Common myeloid progenitor, CD34-positive (primary cell): ENCODE data around the gene ZNFX1.
"Not testable (repeated sequence)": the region's sequence is repeated elsewhere in the genome, so short reads cannot be mapped to it uniquely, and the experiment has no call there.

Experiments
- CTCF ChIA-PET: fragments of 350-600 bp; sonication (Branson Sonifier 250); formaldehyde crosslinking; loops from one replicate; lab custom pipeline; 2021; ENCODE audit warnings: antibody characterized with exemption; lab: Charles Lee
- POLR2A ChIA-PET: fragments of 350-600 bp; sonication (Branson Sonifier 250); formaldehyde crosslinking; loops from one replicate; lab custom pipeline; 2021; ENCODE audit warnings: antibody characterized with exemption; lab: Charles Lee
- DNase-seq, 3 donors: peaks; one replicate each; pipeline versions ENCODE4 v3.0.0 to v3.0.0-alpha.2; 2013
- H3K27ac ChIP-seq, 2 experiments: 1 replicate in 1 of 2; 2 replicates in 1 of 2; pipeline ENCODE4 v1.7.0; 2013; ENCODE audit warnings: inconsistent platforms in 2 of 2, low read length in 2 of 2, mild to moderate bottlenecking in 2 of 2, low read depth in 1 of 2, moderate library complexity in 1 of 2; ENCODE audit not compliant: severe bottlenecking in 2 of 2, insufficient read depth in 1 of 2, poor library complexity in 1 of 2
- H3K27me3 ChIP-seq, 5 experiments: replicated peaks in 2 of 5; 1 replicate in 3 of 5; 2 replicates in 2 of 5; pipeline versions ENCODE4 v1.6.1 to v1.7.0; 2013; ENCODE audit warnings: low read length in 4 of 5, mild to moderate bottlenecking in 2 of 5, moderate library complexity in 2 of 5, inconsistent platforms in 1 of 5; ENCODE audit not compliant: insufficient read depth in 5 of 5, control insufficient read depth in 4 of 5
- H3K36me3 ChIP-seq, 4 experiments: 1 replicate in 2 of 4; 2 replicates in 2 of 4; pipeline versions ENCODE4 v1.6.1 to v1.7.0; 2013; ENCODE audit warnings: low read length in 3 of 4, control low read depth in 1 of 4, mild to moderate bottlenecking in 1 of 4; ENCODE audit not compliant: control insufficient read depth in 4 of 4, insufficient read depth in 4 of 4
- H3K4me1 ChIP-seq, 4 experiments: 1 replicate in 3 of 4; 2 replicates in 1 of 4; pipeline versions ENCODE4 v1.6.1 to v1.7.1; 2013; ENCODE audit warnings: low read length in 3 of 4, mild to moderate bottlenecking in 3 of 4, control low read depth in 1 of 4, inconsistent platforms in 1 of 4, moderate library complexity in 1 of 4; ENCODE audit not compliant: control insufficient read depth in 4 of 4, insufficient read depth in 4 of 4; ENCODE audit errors: control extremely low read depth in 1 of 4
- H3K4me3 ChIP-seq, 7 experiments: 1 replicate in 4 of 7; 2 replicates in 3 of 7; pipeline versions ENCODE4 v1.5.1 to v1.7.0; 2013; ENCODE audit warnings: mild to moderate bottlenecking in 7 of 7, low read length in 6 of 7, moderate library complexity in 6 of 7, inconsistent platforms in 2 of 7, low read depth in 2 of 7, control low read depth in 1 of 7; ENCODE audit not compliant: insufficient read depth in 4 of 7, control insufficient read depth in 1 of 7; ENCODE audit errors: extremely low read depth in 1 of 7
- H3K9me3 ChIP-seq, 5 experiments: 1 replicate in 4 of 5; 2 replicates in 1 of 5; pipeline versions ENCODE4 v1.6.1 to v1.7.1; 2013; ENCODE audit warnings: low read length in 4 of 5, mild to moderate bottlenecking in 2 of 5, inconsistent platforms in 1 of 5, low read depth in 1 of 5, moderate library complexity in 1 of 5; ENCODE audit not compliant: control insufficient read depth in 4 of 5, insufficient read depth in 2 of 5; ENCODE audit errors: control extremely low read depth in 1 of 5
- WGBS: methylation state at CpG from one replicate; pipeline ENCODE4 v1.1.5; 2013; ENCODE audit not compliant: insufficient coverage; 5-methylcytosine and 5-hydroxymethylcytosine counted together

Gene ZNFX1

GRCh38 chr20:49294002-49294654 lies 16.3 kb upstream of the ZNFX1 start:
- H3K36me3 ChIP-seq: peaks cover 17 to 47% (median 27%) of the 10 kb centered on the region in 4 experiments
- H3K27me3 ChIP-seq, DNase-seq, H3K27ac ChIP-seq, H3K9me3 ChIP-seq, POLR2A ChIA-PET, H3K4me3 ChIP-seq: not testable (repeated sequence)
- peaks cover 3 to 11% (median 9%) of the 10 kb centered on the region in 4 experiments for H3K4me1 ChIP-seq
- CTCF ChIA-PET: interaction anchor here (1.4 kb wide), 1 partner anchor 35 kb away, joined by 3 read pairs; no protein-coding TSS in a partner anchor
- WGBS: 100% methylated on average over 6 of the region's 16 CpGs

- POLR2A ChIA-PET: interaction anchor here (1.8 kb wide), 1 partner anchor 10 kb away, joined by 5 read pairs; no protein-coding TSS in a partner anchor
- CTCF ChIA-PET: interaction anchor here (1.3 to 1.5 kb wide), 3 partner anchors 10 to 39 kb away, joined by 3 to 6 read pairs (median 3); no protein-coding TSS in a partner anchor
- Histone ChIP-seq H3K9me3 (peaks cover 0 to 7% (median 1%) of the 10 kb centered on the region in 5 experiments), H3K4me1 (peaks cover 3 to 11% (median 9%) of the 10 kb centered on the region in 4 experiments), H3K27ac (no peak overlapping the region), H3K27me3 (no peaks in the 10 kb centered on the region), H3K36me3 (peaks cover 25 to 57% (median 36%) of the 10 kb centered on the region in 4 experiments), H3K4me3 (no peak overlapping the region)
- no peak for DNase-seq
- WGBS: 100% methylated on average over 3 of the region's 6 CpGs
These were observed 15.3 kb upstream of the ZNFX1 start for GRCh38 chr20:49293122-49293521.

GRCh38 chr20:49292010-49292409 lies 14.2 kb upstream of the ZNFX1 start:
- no CpG with 5 or more reads among the region's 3 CpGs for WGBS
- H3K9me3 ChIP-seq: peaks cover 4 to 16% (median 8%) of the 10 kb centered on the region in 5 experiments
- ChIA-PET POLR2A (interaction anchor here (1.1 to 1.8 kb wide), 2 partner anchors 11 to 14 kb away, joined by 3 to 5 read pairs; partner anchors contain the start of gene ZNFX1), CTCF (interaction anchor here (0.6 to 1.5 kb wide), 7 partner anchors 9 to 40 kb away, joined by 3 to 6 read pairs (median 3); no protein-coding TSS in a partner anchor)
- peaks cover 36 to 68% (median 45%) of the 10 kb centered on the region in 4 experiments for H3K36me3 ChIP-seq
- peaks cover 0 to 1% (median 0%) of the 10 kb centered on the region in 4 experiments for H3K4me1 ChIP-seq
- no peaks in the 10 kb centered on the region for H3K27me3 ChIP-seq
- no peak for DNase-seq
- no peak overlapping the region for H3K4me3 ChIP-seq
- H3K27ac ChIP-seq: no peak overlapping the region

GRCh38 chr20:49291200-49291599 lies 13.3 kb upstream of the ZNFX1 start:
- Histone ChIP-seq H3K27me3 (no peaks in the 10 kb centered on the region), H3K4me1 (no peaks in the 10 kb centered on the region), H3K9me3 (peaks cover 8 to 24% (median 17%) of the 10 kb centered on the region in 5 experiments), H3K4me3 (no peak overlapping the region), H3K27ac (no peak overlapping the region), H3K36me3 (peaks cover 44 to 76% (median 54%) of the 10 kb centered on the region in 4 experiments)
- CTCF ChIA-PET: interaction anchor here (1.2 kb wide), 1 partner anchor 10 kb away, joined by 6 read pairs; no protein-coding TSS in a partner anchor
- POLR2A ChIA-PET: interaction anchor here (0.6 to 1.1 kb wide), 2 partner anchors 13 to 48 kb away, joined by 3 read pairs; partner anchors contain the start of gene ZNFX1
- no peak for DNase-seq
- WGBS: no CpG with 5 or more reads among the region's 1 CpG

GRCh38 chr20:49290608-49291191 lies 12.8 kb upstream of the ZNFX1 start:
- Histone ChIP-seq H3K9me3 (peaks cover 9 to 29% (median 22%) of the 10 kb centered on the region in 5 experiments), H3K36me3 (peaks cover 48 to 81% (median 58%) of the 10 kb centered on the region in 4 experiments), H3K4me3 (no peak overlapping the region), H3K4me1 (no peaks in the 10 kb centered on the region), H3K27me3 (no peaks in the 10 kb centered on the region), H3K27ac (no peak overlapping the region)
- WGBS: 96% methylated on average over 6 of the region's 6 CpGs
- ChIA-PET CTCF (interaction anchor here (1.2 kb wide), 1 partner anchor 10 kb away, joined by 6 read pairs; no protein-coding TSS in a partner anchor), POLR2A (interaction anchor here (1.1 kb wide), 1 partner anchor 13 kb away, joined by 3 read pairs; the partner anchor contains the start of gene ZNFX1)
- DNase-seq: peak in 1 of 3 donors; percentile 17

GRCh38 chr20:49288784-49289696 lies 11.2 kb upstream of the ZNFX1 start:
- 98% methylated on average over 9 of the region's 10 CpGs for WGBS
- POLR2A ChIA-PET: interaction anchor here (1.1 kb wide), 1 partner anchor 18 kb away, joined by 5 read pairs; no protein-coding TSS in a partner anchor
- peak in 1 of 3 donors; percentile 6 for DNase-seq
- Histone ChIP-seq H3K9me3 (peaks cover 11 to 41% (median 34%) of the 10 kb centered on the region in 5 experiments), H3K27ac (no peak overlapping the region), H3K36me3 (peaks cover 59 to 93% (median 73%) of the 10 kb centered on the region in 4 experiments), H3K4me3 (no peak overlapping the region), H3K27me3 (no peaks in the 10 kb centered on the region), H3K4me1 (no peaks in the 10 kb centered on the region)
- CTCF ChIA-PET: interaction anchor here (1.2 kb wide), 1 partner anchor 9 kb away, joined by 4 read pairs; no protein-coding TSS in a partner anchor
